ENCODE data around the gene KRI1.

- TF ChIP-seq POLR2A (IDR thresholded peaks at IDR 0.05) (no peak), CTCF (IDR thresholded peaks at IDR 0.05 in 8 of 11, conservative IDR thresholded peaks at IDR 0.05 in 3 of 11) (no peak), POLR2AphosphoS5 (IDR thresholded peaks at IDR 0.05) (peak in 1 of 3 donors; percentile 39)
These were observed 19.0 kb downstream of the KRI1 start for GRCh38 chr19:10546817-10547216.
